Right lung (tissue), 5 donors: ENCODE data around the gene NCOA7. TPM values are rescaled to one million over a fixed set of nuclear protein-coding genes. Genes with fewer than 3 reads are reported as not detected.
"Not testable (repeated sequence)": the region's sequence is repeated elsewhere in the genome, so short reads cannot be mapped to it uniquely, and the experiment has no call there.

Experiments
- DNase-seq, 2 donors: peaks; one replicate each; pipeline ENCODE4 v3.0.0-alpha.2; 2013
- polyA plus RNA-seq, 5 donors: library from polyadenylated mRNA; unstranded; fragments of 120-200 nt; gene quantifications; one replicate each; pipeline versions ENCODE4 v1.2.1 to v1.2.3, GENCODE V29; 2013; ENCODE audit warnings: inconsistent platforms in 1 of 5, low replicate concordance in 1 of 5; ENCODE audit not compliant: insufficient read length in 5 of 5, insufficient read depth in 1 of 5

The NCOA7 gene
- polyA plus RNA-seq, 5 donors: 14.1 to 20.5 (median 20.0) TPM

DNA sequence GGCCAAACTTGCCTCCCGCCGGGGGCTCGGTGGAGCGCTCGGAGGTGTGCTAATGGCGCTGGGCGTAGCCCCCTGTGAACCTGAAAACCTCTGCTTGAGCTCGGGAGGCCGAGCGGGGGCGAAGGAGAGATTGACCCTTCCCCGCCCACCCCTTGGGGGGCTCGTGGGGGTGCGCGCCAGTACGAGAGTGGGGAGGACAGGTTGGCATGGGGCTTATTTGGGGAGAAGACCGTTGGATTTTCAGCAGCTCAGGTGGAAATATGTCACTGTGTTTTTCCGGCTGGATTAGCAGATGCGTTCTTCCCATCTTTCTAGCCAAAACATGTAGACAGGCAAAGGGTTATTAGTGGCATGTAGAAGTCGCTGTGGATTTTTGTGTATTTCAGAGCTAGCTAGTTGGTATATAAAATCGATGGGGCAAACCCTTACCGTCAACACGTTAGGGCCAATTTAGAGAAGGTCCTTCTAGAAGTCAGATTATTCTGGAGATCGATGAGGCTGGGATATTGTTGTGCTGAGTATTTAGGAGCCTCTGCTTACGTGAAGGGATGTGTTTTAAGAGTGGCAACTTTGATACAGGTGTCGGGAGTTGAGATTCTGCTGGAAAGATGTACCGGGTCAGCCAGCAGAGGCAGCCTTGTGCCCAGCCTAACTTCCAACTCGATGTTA is 525 bp downstream of the NCOA7 start:
- peak; percentile 30 to 33 for DNase-seq

- no peak for DNase-seq
These were observed 1.0 kb downstream of the NCOA7 start for GRCh38 chr6:125791820-125792165.

DNA sequence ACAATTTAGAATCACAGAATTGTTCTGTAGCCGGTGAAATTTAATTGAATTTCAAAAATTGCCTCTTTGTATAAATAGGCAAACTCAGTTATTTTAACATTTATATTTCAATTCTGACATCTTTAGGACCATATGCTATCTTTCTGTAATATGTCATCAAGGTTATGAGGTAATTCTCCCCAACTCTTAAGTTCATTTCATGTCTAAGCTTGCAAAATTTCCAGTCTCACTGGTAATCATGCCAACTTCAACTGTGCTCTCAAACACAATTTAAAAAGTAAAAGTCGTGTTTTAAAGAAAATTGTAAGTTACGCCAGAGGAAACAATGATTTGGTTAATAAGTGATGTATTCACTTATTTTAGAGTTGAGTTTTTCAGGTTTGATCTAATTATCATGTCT is 1.4 kb downstream of the NCOA7 start:
- no peak for DNase-seq

DNA sequence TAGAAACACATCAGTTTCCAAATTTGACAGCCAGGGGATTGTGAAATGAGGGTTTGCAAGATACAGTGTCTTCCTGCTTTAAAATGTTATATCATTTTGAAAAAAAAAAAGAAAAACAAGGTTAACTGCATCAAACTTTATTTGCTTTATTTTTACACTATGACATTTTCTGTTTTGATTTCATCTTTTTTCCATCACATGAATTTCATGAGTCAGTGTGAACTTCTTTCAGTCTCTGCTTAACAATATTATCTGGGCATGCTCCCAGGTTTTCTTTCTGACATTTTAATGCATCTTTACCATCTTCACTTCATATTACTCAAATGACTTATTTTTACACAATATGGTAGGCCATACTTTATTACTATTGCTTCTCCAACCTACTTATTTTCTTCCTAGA is 1.9 kb downstream of the NCOA7 start:
- no peak for DNase-seq

GRCh38 chr6:125793280-125793679 is 2.5 kb downstream of the NCOA7 start:
- DNase-seq: no peak

GRCh38 chr6:125793863-125794262 is 3.1 kb downstream of the NCOA7 start:
- no peak for DNase-seq

- no peak for DNase-seq
These were observed 3.8 kb downstream of the NCOA7 start for GRCh38 chr6:125794342-125795137.

GRCh38 chr6:125795301-125795700 is 4.5 kb downstream of the NCOA7 start:
- no peak for DNase-seq

GRCh38 chr6:125797120-125797885 is 6.5 kb downstream of the NCOA7 start:
- no peak for DNase-seq

- DNase-seq: no peak
These were observed 7.2 kb downstream of the NCOA7 start for GRCh38 chr6:125797886-125798444.

GRCh38 chr6:125798734-125799508 is 8.2 kb downstream of the NCOA7 start:
- DNase-seq: no peak

- DNase-seq: no peak
These were observed 11.6 kb downstream of the NCOA7 start for GRCh38 chr6:125802383-125802782.

- DNase-seq: no peak
These were observed 12.2 kb downstream of the NCOA7 start for GRCh38 chr6:125802943-125803377.

DNA sequence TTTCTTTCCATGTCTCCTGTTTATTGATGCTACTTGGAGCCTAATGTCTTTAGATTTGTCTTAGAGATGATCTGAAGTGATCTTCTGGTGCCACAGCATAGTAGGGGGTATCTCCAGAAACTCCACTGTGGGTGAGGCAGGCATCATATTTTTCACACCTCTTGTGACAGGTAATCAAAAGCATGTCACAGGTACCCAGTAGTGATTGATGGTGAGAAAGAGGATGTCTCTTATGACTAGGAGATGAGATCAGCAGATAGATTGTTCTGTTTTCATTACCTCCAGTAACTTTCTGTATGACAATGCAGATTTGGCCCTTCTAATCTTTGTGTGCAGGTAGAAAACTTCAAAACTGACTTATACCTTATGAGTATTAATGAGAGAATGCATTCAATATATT is 13.5 kb downstream of the NCOA7 start:
- DNase-seq: no peak

DNA sequence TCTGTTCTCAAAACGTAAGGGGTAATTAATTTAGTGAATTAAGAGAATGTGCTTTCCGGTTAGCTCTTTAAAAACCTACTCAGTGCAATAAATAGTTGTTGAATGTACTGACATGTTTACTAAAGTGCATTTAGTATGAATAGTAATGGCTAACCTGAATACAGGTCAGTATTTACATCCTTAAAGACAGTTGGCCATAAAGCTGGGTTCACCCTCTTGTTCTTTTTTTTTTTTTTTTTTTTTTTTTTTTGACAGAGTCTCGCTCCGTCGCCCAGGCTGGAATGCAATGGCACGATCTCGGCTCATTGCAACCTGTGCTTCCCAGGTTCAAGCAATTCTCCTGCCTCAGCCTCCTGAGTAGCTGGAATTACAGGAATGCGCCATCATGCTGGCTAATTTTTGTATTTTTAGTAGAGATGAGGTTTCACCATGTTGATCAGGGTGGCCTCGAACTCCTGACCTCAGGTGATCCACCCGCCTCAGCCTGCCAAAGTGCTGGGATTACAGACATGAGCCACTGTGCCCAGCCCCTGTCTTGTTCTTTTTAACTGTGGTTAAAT is 14.2 kb downstream of the NCOA7 start:
- not testable (repeated sequence) for DNase-seq

- no peak for DNase-seq
These were observed 16.1 kb downstream of the NCOA7 start for GRCh38 chr6:125806813-125807212.

DNA sequence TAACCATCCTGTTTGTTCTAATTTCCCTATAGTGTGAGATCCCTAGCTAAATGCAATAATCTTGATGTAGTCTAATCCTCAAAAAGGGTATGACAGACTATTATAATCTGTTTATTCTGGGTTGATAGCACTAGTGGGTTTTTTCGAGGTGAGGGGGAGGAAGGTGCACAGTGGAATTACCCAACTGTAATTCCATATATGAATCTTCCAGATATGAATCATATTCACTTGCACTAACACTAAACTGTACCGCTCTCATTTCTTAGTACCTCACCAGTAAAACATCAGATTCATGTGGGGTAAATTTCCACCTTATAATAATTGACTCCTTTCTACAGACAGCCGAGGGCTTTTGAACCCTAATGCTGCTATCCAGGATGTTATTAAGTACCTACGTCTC is 16.5 kb downstream of the NCOA7 start:
- DNase-seq: no peak

DNA sequence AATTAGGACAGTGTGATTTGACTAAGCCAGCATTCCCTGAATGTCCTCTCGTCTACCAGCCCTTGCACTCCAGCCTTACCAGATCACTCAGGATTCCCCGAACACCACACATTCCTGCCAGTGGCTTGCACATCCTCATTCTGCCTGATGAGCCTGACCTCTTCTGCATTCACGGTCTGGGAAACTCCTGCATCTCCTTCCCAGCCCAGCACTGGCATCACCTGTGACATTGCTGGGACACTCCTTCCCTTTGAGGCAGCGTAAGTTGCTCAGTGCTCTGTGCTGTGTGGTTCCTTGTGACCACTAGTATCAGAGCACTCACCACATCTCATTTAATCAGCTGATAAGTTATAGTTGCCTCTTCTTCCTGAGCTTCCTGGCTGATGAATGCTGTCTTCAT is 17.3 kb downstream of the NCOA7 start:
- no peak for DNase-seq

- DNase-seq: no peak
These were observed 17.8 kb downstream of the NCOA7 start for GRCh38 chr6:125808591-125808990.

DNA sequence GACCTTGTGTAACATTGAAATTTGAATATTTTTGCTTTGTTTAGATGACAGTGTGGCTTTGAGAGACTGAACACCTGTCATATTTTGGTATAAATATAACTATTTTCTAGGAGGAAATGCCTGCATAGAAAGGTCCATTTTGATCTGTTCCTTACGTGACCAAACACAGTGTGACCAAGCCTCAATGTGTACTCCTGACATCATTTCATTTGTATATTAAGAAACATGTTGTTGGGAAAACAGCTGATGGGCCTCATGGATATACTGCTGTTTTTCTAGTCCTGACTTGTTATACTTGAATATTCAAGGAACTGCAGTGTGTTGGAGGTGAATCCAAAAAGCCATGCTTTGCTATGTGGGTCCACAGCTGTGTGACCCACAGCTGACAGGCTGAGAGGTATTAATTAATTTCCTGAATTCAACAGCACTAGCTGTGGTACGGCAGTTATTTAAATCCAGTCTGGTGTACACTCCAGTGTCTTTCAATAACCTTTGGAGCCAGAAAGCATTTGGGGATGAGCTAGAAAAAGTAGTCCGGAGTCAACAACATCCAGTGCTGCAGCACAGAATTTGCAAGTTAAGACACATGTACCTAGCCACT is 18.9 kb downstream of the NCOA7 start:
- DNase-seq: no peak

DNA sequence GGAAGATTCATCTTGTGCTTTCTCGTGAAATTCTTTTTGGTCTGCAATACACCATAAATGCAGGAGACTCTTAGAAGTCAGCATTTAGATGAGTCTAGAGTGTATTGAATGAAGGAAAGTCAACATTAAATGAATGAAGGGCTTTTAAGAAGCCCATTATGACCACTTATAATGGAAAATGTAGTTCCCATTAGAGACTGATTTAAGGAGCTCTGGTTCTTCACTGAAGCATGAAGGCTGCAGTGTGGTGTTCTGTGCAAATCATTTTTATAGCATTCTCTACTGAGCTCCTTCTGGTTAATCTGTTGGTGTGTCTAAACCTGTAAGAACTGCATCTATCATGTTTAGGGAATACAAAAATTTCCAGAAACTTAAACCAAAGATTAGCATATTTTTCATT is 19.7 kb downstream of the NCOA7 start:
- no peak for DNase-seq
